ENCODE results near the gene OR2Z1. TPM values are rescaled to one million over a fixed set of nuclear protein-coding genes. Genes with fewer than 3 reads are reported as not detected.
"Not testable (repeated sequence)": the region's sequence is repeated elsewhere in the genome, so short reads cannot be mapped to it uniquely, and the experiment has no call there.

Gene OR2Z1
- total RNA-seq, 6 experiments from 2014 or later, result not detected

- Mint-ChIP-seq H3K27ac (no peak overlapping the region), H3K27me3 (ENCODE audit: insufficient read depth) (no peaks in the 10 kb centered on the region; the same call in 1 of the 2 replicates), H3K4me3 (no peak overlapping the region), H3K9me3 (peaks cover 63% of the 10 kb centered on the region), H3K36me3 (ENCODE audit: low read depth) (no peaks in the 10 kb centered on the region), H3K4me1 (ENCODE audit: low read depth) (no peaks in the 10 kb centered on the region)
- TF ChIP-seq, protein P1, sequence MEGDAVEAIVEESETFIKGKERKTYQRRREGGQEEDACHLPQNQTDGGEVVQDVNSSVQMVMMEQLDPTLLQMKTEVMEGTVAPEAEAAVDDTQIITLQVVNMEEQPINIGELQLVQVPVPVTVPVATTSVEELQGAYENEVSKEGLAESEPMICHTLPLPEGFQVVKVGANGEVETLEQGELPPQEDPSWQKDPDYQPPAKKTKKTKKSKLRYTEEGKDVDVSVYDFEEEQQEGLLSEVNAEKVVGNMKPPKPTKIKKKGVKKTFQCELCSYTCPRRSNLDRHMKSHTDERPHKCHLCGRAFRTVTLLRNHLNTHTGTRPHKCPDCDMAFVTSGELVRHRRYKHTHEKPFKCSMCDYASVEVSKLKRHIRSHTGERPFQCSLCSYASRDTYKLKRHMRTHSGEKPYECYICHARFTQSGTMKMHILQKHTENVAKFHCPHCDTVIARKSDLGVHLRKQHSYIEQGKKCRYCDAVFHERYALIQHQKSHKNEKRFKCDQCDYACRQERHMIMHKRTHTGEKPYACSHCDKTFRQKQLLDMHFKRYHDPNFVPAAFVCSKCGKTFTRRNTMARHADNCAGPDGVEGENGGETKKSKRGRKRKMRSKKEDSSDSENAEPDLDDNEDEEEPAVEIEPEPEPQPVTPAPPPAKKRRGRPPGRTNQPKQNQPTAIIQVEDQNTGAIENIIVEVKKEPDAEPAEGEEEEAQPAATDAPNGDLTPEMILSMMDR (IDR thresholded peaks at IDR 0.05), result no peak
- no peak for DNase-seq
Observed at GRCh38 chr19:8731428-8732169, 10.2 kb downstream of the OR2Z1 start.

DNA sequence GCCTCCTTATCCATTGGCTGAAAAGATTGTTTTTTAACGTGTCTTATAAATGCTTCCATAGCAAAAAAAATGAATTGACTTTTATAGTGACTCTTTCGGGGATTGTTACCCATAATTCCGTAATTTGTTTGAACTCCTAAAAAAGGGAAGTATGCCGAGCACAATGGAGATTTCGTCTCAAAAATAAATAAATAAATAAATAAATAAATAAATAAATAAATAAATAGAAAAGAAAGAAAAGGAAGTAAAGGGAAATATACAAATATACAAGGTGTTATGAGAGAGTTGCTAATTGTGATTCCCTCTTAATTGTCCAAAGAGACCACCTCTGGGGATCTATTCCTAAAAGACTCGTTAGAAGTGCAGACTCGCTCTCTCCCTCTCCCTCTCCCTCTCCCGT, 16.9 kb downstream of the OR2Z1 start:
- Mint-ChIP-seq H3K27me3 (ENCODE audit: insufficient read depth) (no peaks in the 10 kb centered on the region), H3K4me3 (no peak overlapping the region), H3K9me3 (peaks cover 46% of the 10 kb centered on the region), H3K4me1 (ENCODE audit: low read depth) (no peaks in the 10 kb centered on the region), H3K27ac (no peak overlapping the region), H3K36me3 (ENCODE audit: low read depth) (no peaks in the 10 kb centered on the region)
- TF ChIP-seq, protein P1 (IDR thresholded peaks at IDR 0.05), result no peak
- no peak for DNase-seq

DNA sequence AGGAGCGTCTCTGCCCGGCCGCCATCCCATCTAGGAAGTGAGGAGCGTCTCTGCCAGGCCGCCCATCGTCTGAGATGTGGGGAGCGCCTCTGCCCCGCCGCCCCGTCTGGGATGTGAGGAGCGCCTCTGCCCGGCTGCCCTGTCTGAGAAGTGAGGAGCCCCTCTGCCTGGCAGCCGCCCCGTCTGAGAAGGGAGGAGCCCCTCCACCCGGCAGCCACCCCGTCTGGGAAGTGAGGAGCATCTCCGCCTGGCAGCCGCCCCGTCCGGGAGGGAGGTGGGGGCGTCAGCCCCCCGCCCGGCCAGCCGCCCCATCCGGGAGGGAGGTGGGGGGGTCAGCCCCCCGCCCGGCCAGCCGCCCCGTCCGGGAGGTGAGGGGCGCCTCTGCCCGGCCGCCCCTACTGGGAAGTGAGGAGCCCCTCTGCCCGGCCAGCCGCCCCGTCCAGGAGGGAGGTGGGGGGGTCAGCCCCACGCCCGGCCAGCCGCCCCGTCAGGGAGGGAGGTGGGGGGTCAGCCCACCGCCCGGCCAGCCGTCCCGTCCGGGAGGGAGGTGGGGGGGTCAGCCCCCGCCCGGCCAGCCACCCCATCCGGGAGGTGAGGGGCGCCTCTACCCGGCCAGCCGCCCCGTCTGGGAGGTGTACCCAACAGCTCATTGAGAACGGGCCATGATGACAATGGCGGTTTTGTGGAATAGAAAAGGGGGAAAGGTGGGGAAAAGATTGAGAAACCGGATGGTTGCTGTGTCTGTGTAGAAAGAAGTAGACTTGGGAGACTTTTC, 18.0 kb downstream of the OR2Z1 start:
- not testable (repeated sequence) for H3K4me3 Mint-ChIP-seq; DNase-seq; H3K27me3 Mint-ChIP-seq (ENCODE audit: insufficient read depth); H3K36me3 Mint-ChIP-seq (ENCODE audit: low read depth); H3K4me1 Mint-ChIP-seq (ENCODE audit: low read depth); H3K27ac Mint-ChIP-seq
- H3K9me3 Mint-ChIP-seq, result peaks cover 38% of the 10 kb centered on the region

GRCh38 chr19:8767257-8767656, 45.8 kb downstream of the OR2Z1 start:
- not testable (repeated sequence) for DNase-seq; H3K27ac Mint-ChIP-seq; H3K4me3 Mint-ChIP-seq; H3K27me3 Mint-ChIP-seq (ENCODE audit: insufficient read depth); H3K4me1 Mint-ChIP-seq (ENCODE audit: low read depth); H3K36me3 Mint-ChIP-seq (ENCODE audit: low read depth); H3K9me3 Mint-ChIP-seq

GRCh38 chr19:8769265-8769664, 47.8 kb downstream of the OR2Z1 start:
- H3K4me1 Mint-ChIP-seq (ENCODE audit: low read depth); DNase-seq; H3K27me3 Mint-ChIP-seq (ENCODE audit: insufficient read depth); H3K27ac Mint-ChIP-seq; H3K9me3 Mint-ChIP-seq; H3K36me3 Mint-ChIP-seq (ENCODE audit: low read depth); H3K4me3 Mint-ChIP-seq: not testable (repeated sequence)

DNA sequence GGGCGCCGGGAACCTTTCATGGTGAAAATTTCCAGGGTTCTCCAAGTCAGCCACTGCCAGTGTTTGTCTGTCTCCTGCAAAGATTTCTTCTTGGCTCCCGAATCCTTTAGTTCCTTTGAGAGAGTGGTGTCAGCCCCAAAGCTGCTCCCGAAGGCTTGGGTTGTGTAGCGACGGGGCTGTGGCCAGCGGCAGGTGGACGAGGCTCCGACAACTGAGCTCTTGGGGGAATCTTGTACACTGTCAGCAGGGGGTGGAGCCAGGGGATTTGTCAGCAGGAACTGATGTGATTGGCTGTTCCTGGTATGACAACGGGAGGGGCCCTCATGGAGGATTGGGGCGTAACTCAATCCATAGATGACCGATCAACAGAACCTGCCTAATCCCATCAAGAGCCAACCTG, 52.2 kb downstream of the OR2Z1 start:
- not testable (repeated sequence) for H3K36me3 Mint-ChIP-seq (ENCODE audit: low read depth); H3K27ac Mint-ChIP-seq; DNase-seq; H3K4me3 Mint-ChIP-seq; H3K4me1 Mint-ChIP-seq (ENCODE audit: low read depth); H3K9me3 Mint-ChIP-seq; H3K27me3 Mint-ChIP-seq (ENCODE audit: insufficient read depth)

Other genes starting within 250 kb of the OR2Z1 start
- under 1 TPM in 2 of 6 experiments, not detected in 4; 0.21 TPM for gene PRAM1, start 219.0 kb upstream of the OR2Z1 start, total RNA-seq (2021; fragmentation: NEBNext Ultra II Directional; extraction: Animal tissue kit (Norgen Biotek cat#: 25700))
- 10 to 100 TPM; 20.1 to 27.2 (median 25.5) TPM for gene ZNF414, start 207.5 kb upstream of the OR2Z1 start, total RNA-seq (2021; fragmentation: NEBNext Ultra II Directional; extraction: Animal tissue kit (Norgen Biotek cat#: 25700))
- gene MYO1F, start 144.2 kb upstream of the OR2Z1 start, total RNA-seq (2021; fragmentation: NEBNext Ultra II Directional; extraction: Animal tissue kit (Norgen Biotek cat#: 25700)), result under 1 TPM; 0.09 to 0.28 (median 0.19) TPM
- gene ADAMTS10, start 110.9 kb upstream of the OR2Z1 start, total RNA-seq (2021; fragmentation: NEBNext Ultra II Directional; extraction: Animal tissue kit (Norgen Biotek cat#: 25700)), result 1 to 10 TPM in 4 of 6 experiments, under 1 TPM in 2; 0.78 to 2.1 (median 1.5) TPM
- not detected for gene NFILZ, start 91.0 kb upstream of the OR2Z1 start, total RNA-seq (2021; fragmentation: NEBNext Ultra II Directional; extraction: Animal tissue kit (Norgen Biotek cat#: 25700))
- gene ACTL9, start 22.8 kb upstream of the OR2Z1 start, total RNA-seq (2021; fragmentation: NEBNext Ultra II Directional; extraction: Animal tissue kit (Norgen Biotek cat#: 25700)), result not detected
- 10 to 100 TPM in 3 of 6 experiments, 1 to 10 TPM in 3; 9.5 to 11.8 (median 10.1) TPM for gene ZNF558, start 110.7 kb downstream of the OR2Z1 start, total RNA-seq (2021; fragmentation: NEBNext Ultra II Directional; extraction: Animal tissue kit (Norgen Biotek cat#: 25700))
- not detected for gene MBD3L1, start 110.7 kb downstream of the OR2Z1 start, total RNA-seq (2021; fragmentation: NEBNext Ultra II Directional; extraction: Animal tissue kit (Norgen Biotek cat#: 25700))

Data from HFFc6 (cell line).